ENCODE results near the gene ZBTB7C.

Gene ZBTB7C

DNA sequence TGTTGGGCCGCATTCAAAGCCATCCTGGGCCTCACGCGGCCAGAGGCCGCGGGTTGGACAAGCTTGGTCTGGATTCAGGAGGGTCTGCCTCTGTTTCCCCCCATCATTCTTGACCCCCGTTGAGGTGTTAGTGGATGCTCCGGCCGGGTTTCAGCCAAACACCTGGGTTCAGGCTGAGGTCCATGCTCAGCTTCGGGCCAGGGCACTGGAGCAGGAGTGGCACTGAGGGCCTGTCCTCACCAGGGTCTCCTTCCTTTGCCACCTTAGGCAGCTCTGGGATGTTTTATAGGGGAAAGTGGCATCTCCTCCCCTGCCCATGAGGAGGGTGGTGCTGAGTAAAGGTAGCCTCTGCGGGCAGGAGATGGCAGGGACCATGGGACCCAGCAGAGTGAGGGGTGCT lies 401.8 kb downstream of the ZBTB7C start:
- no peak for DNase-seq

DNA sequence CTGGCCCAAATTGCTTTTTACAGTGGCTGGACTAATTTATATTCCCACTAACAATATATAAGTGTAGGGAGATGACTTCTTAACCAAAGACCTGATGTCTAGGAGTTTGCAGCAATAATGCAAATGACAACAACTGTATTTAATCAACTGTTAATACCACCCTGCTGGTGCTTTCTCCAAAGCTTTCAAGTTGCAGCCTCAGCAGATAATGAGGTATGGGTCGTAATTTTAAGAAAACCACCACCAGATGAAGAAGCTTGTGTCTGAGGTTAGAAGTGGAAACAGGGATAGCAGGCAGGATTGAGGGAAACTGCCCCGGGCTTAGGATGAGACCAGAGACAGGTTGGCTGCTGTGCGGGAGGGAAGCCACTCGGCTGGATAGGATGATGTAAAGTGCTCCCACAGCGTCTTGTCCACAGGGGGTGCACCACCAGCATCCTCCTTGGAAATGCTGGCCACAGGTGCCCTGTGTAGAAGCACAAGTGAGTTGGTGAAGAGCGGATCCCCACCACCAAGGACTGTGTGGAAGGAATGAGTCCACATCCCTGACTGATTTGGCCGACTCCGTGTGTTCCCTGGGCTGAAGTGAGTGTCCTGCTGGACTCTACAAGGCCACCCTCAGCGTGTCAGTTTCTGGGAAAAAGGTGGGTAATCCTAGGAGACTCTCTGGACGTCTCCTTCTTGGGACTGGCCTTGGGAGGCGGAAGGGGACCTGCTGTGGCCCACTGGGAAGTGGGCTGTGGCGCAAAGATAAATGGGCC lies 402.6 kb downstream of the ZBTB7C start:
- no peak for DNase-seq

GRCh38 chr18:48004577-48004976 lies 404.6 kb downstream of the ZBTB7C start:
- no peak for DNase-seq

DNA sequence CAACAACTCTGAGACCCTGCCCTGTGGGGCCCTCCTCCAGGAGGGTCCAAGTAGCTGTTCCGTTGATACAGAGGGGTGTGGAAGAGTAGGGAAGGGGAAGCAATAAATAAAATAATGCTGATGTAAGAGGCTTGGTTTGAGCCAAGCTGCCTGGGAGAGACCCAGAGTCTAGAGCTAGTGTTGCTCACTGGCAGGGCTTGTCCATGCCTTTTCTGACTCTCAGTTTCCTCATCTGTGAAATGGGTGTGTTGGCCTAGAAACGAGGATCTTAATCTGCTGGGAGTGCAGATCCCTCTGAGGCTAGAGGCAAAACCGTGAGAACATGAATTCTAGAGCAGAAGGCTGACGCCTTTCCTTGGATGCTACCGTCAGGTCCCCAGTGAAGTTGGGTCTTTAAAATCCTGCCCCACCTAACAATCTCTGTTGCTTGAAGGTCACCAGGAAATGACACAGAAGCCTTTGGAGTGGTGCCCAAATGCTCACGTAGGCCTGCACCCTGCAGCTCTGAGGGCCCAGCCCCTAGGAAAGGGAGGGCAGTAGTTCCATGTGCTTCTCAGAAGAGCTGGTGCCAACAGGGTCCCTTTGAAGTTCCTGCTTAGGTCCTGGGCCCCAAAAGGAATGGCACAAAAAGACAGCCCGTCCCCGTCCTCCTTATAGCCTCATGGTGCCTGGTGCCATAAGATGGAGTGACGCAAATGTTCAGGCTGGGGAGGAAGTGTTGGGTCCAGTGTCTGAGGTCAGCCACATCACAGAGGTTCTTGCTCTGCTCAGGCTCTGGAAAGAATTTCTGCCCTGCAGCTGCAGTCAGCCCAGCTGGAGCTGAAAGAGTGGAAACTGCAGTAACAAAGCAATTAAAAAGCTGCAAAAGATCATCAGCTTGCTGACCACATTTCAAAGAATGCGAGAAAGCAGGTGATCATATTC lies 405.5 kb downstream of the ZBTB7C start:
- DNase-seq = peak; percentile 45 to 63

DNA sequence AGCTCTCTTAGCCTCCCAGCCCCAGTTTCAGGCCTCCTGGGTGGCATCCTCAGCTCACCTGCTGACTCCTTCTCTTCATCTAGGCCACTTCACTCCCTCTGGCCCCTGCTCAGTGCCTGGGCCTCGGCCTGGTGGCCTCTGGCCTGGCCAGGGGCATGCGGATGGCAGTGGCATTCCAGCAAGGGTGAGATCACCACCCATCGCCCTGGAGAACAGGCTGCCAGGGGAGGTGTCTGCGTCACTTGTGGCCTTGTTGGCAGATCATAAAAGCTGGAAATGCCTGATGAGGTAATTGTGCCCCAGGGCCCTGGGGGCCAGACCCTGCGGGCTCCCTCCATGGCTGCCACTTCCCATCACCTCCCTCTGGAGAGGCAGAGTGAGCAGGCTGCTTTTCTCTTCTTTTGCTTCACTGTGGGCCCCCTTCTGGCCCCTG lies 406.2 kb downstream of the ZBTB7C start:
- DNase-seq = peak; percentile 66 to 85

DNA sequence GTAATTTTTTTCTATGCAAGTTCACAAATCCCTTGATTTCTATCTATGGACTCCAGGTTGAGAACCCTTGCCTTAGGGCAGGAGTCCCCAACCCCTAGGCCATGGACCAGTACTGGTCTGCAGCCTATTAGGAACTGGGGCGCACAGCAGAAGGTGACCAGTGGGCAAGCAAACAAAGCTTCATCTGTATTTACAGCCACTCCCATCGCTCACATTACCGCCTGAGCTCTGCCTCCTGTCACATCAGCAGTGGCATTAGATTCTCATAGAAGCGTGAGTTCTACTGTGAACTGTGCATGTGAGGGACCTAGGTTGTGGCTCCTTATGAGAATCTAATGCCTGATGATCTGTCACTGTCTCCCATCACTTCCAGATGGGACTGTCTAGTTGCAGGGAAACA lies 408.5 kb downstream of the ZBTB7C start:
- DNase-seq = no peak

GRCh38 chr18:47999801-48000248 lies 409.4 kb downstream of the ZBTB7C start:
- no peak for DNase-seq

GRCh38 chr18:47997338-47997780 lies 411.8 kb downstream of the ZBTB7C start:
- DNase-seq = no peak

- no peak for DNase-seq
These were observed 413.1 kb downstream of the ZBTB7C start for GRCh38 chr18:47996091-47996541.

- no peak for DNase-seq
These were observed 413.5 kb downstream of the ZBTB7C start for GRCh38 chr18:47995654-47996053.

GRCh38 chr18:47993409-47993808 lies 415.8 kb downstream of the ZBTB7C start:
- DNase-seq = no peak

- DNase-seq = no peak
These were observed 416.2 kb downstream of the ZBTB7C start for GRCh38 chr18:47992976-47993375.

- no peak for DNase-seq
These were observed 416.9 kb downstream of the ZBTB7C start for GRCh38 chr18:47992266-47992665.

GRCh38 chr18:47990981-47991380 lies 418.2 kb downstream of the ZBTB7C start:
- no peak for DNase-seq

DNA sequence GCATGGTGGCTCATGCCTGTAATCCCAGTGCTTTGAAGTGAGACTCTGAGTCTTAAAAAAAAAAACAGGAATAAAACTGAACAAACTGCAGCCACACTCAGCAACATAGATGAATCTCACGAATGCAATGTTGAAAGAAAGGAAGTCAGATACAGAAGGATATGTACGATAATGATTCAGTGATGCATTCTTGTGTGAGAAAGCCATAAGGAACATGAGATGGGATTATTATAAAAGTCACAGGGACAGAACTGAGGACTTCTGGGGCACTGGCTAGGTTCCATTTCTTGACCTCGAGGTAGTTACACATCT lies 421.8 kb downstream of the ZBTB7C start:
- no peak for DNase-seq

- no peak for DNase-seq
These were observed 422.4 kb downstream of the ZBTB7C start for GRCh38 chr18:47986620-47987387.

GRCh38 chr18:47985866-47986265 lies 423.3 kb downstream of the ZBTB7C start:
- no peak for DNase-seq

DNA sequence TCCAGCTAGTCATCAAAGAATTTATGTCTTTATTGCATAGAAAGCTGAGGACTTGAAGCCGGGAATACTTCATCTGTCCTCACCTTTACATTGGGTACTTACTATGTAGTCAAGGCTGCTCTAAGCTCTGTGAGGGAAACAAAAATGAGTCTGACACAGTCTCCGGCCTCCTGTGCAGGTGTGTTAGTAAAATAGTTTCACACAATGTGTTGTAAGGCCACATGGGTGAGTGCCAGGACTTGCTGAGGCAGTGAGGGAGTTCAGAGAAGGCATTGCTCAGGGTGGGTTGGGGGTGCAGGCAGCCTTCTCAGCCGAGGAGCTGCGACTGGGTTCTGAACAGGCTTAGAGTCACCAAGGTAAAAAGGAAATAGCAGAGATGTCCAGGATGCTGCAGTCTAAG lies 424.2 kb downstream of the ZBTB7C start:
- no peak for DNase-seq

DNA sequence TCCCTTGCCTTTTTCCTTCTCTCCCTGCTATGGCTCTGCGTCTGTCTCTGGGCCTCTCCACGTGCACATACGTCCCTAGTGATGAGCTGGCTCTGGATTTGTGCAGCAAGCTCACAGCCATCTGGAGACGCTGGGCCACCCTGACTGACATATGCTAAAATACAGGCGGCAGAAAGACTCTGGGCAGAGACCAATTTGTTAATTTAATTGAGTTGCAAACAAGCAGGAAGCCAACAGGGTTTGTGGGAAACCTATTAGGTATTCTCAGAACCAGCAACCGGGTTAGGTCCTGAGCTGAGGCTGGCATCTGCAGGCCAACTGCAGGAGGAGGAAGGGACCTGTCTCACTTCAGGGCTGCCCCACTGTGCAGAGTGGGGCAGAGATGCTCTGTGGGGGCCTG lies 425.2 kb downstream of the ZBTB7C start:
- no peak for DNase-seq

- DNase-seq = no peak
These were observed 426.1 kb downstream of the ZBTB7C start for GRCh38 chr18:47983055-47983454.

DNA sequence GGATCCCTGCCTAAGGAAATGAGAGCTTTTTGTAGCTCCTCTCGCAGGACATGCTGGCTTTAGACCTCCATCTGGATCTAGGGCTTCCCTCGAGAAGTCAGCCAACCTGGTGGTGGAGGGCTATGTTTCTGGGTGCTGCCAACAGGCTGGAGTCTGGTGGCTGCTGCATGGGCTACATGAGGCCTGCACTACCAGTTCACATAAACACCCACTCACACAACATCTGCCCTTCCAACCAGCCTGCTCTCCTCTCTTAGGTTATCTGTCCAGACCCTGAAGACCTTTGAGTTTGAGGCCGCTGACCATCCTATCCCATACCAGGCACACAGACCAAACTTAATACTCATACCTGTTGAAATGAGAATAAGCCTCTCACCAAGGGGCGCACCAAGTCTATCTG lies 427.4 kb downstream of the ZBTB7C start:
- DNase-seq = no peak

DNA sequence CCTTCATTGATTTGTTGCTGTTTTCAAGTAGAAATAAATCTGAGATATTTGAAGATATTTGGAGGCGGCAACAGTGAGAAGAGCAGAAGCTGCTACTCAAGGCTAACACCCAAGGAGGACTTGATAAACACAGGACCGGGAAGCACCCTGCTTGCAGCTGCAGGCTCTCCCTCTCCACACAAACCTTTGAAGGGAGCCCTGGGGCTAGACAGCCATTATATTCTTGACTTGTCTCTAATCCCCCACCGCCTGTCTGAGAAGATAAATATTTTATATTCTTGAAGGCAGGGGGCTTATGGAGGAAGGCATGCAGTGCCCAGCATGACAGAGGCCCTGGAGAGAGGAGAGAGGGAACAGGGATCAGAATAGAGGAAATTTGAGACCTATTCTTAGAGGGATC lies 427.9 kb downstream of the ZBTB7C start:
- no peak for DNase-seq

DNA sequence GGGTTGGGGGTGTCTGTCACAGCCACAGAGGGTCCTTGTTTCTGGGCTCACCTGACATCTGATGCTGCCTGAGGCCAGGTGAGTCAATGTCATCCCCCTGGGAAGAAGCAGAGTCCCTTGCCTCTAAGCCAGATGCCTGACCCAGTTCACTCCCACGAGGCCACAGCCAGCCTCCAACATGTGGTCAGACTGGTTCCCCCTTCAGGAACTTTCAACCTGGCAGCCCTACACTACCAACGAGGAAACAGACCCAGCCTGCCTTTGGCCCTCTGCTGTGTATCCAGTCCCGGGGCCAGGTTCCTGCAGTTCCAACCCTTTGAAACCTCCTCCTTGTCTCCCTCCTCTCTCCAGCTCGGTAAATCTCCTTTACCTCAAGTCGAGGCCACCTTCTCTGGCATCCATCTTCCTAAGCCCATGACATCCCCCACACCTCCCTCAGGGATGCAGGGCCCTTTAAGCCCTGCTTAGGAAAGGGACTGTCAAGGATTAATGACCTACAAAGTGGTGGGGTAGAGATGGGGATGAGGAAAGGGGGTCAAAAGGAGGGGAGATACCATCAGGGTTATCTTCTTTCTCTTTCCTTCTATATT lies 429.5 kb downstream of the ZBTB7C start:
- DNase-seq = no peak
